IPS-18c (cell line): ENCODE results near the gene TCFL5.

ENCODE experiments used
- H3K4me3 ChIP-seq: 2 replicates; pipeline ENCODE4 v1.7.0; 2013; ENCODE audit warnings: low read depth, mild to moderate bottlenecking, low read length, moderate library complexity; ENCODE audit not compliant: insufficient read depth
- H3K9me3 ChIP-seq: one replicate; pipeline ENCODE4 v1.6.1; 2013; ENCODE audit warnings: mild to moderate bottlenecking, low read length, moderate library complexity; ENCODE audit not compliant: control insufficient read depth, insufficient read depth

Gene TCFL5

GRCh38 chr20:62846166-62846890 lies 15.3 kb downstream of the TCFL5 start:
- Histone ChIP-seq H3K4me3 (no peak overlapping the region), H3K9me3 (no peaks in the 10 kb centered on the region)

DNA sequence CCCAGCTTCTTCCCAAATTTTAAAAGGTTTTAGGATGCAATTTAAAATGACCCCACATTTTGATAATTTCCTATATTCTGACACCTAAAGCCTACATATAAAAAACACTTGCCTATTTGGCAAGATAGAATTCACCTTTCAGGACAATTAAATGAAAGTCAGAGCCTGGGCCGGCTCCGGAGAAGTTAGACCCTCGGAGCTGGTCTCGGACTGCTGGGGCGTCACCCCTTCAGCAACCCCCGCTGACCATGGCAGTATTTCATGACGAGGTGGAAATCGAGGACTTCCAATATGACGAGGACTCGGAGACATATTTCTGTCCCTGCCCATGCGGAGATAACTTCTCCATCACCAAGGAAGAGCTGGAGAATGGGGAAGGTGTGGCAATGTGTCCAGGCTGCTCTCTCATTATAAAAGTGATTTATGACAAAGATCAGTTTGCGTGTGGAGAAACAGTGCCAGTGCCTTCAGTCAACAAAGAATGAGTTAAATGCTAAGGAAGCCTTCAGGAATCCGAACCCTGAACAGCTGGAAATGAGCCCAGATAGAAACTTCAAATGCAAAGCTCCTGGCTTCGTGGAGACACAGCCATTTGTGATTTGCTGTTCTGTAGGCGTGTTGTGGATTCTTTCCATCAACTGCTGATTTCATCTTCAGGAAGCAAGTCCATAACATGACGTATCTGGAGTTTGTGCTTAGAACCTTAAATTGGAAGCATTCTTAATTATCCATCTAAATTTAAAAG lies 16.0 kb downstream of the TCFL5 start:
- H3K4me3 ChIP-seq: no peak overlapping the region

DNA sequence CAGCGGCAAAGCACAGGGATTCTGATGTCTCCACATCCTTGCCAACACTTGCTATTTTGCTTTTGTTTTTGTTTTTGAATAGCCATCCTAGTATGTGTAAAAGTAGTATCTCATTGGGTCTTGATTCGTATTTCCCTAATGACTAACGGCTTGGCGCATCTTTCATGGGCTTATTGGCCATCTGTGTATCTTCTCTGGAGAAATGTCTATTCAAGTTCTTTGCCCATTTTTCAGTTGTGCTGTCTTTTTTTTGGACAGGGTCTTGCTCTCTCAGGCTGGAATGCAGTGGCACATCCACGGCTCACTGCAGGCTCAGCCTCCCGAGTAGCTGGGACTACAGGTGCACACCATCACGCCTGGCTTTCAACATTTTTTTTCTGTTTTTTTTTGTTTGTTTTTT lies 17.4 kb downstream of the TCFL5 start:
- no peak overlapping the region for H3K4me3 ChIP-seq
- no peaks in the 10 kb centered on the region for H3K9me3 ChIP-seq

More for the DNA sequence above, 16.0 kb downstream of the TCFL5 start:
- H3K9me3 ChIP-seq: no peaks in the 10 kb centered on the region

GRCh38 chr20:62843656-62844055 lies 18.0 kb downstream of the TCFL5 start:
- H3K9me3 ChIP-seq: no peaks in the 10 kb centered on the region
- no peak overlapping the region for H3K4me3 ChIP-seq

GRCh38 chr20:62841705-62842212 lies 19.9 kb downstream of the TCFL5 start:
- Histone ChIP-seq H3K9me3 (no peaks in the 10 kb centered on the region), H3K4me3 (no peak overlapping the region)

DNA sequence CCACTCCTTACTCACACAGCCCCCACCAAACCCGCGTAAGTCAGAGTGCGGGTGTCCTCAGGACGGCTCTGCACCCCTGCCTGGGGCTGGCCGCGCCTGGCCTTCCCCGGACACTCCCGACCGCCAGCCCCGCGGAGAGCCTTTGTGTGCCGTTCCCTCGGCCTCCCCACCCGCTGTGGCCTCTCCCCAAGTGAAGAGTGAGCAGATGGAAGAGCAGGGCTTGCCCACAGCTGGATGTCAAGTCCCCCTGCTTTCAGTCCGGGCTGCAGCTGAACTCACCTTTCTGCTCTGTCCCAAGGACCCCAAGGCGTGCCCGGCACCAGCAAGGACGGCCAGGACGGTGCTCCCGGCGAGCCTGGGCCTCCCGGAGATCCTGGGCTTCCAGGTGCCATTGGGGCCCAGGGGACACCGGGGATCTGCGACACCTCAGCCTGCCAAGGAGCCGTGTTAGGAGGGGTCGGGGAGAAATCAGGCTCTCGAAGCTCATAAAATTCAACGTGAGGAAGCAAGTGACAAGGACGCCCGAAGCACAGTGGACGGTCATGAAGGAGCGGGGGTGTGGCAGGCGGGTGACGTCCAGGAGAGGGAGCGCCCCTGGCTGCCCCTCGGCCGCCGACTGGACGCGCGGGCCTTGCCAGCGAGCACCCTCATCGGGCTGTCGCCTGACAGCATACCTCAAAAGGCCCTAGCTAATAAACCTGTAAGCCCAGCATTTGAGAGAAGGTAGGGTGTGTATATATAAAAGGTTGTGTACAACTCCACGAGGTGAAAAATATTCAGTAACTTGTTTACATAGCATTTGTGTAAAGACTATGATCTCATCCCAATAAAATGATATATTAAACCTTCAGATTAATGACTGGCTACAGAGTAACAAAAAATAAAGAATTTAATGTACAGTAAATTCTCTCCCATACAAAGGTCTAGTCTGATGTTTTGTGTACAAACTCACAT lies 21.1 kb downstream of the TCFL5 start:
- Histone ChIP-seq H3K4me3 (no peak overlapping the region), H3K9me3 (no peaks in the 10 kb centered on the region)

GRCh38 chr20:62839816-62840215 lies 21.8 kb downstream of the TCFL5 start:
- Histone ChIP-seq H3K4me3 (no peak overlapping the region), H3K9me3 (no peaks in the 10 kb centered on the region)

DNA sequence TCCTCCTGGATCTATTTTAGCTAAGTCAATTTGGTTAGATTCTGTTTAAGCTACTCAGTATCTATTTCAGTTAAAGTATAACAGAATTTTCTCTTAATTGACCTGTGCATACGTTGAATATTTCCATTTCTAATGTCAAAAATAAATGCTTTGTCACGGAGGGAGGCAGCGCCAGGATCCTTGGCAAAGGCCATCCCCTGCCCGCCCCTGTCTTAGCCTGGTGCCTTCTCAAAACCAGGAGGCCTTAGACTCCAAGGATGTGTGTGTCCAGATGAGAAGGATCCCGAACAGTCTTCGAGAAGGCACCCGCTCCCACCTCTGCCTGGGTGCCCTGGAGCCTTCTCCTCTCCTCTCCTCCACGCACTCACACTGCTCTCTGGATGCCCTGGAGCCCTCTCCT lies 22.4 kb downstream of the TCFL5 start:
- Histone ChIP-seq H3K4me3 (no peak overlapping the region), H3K9me3 (no peaks in the 10 kb centered on the region)

DNA sequence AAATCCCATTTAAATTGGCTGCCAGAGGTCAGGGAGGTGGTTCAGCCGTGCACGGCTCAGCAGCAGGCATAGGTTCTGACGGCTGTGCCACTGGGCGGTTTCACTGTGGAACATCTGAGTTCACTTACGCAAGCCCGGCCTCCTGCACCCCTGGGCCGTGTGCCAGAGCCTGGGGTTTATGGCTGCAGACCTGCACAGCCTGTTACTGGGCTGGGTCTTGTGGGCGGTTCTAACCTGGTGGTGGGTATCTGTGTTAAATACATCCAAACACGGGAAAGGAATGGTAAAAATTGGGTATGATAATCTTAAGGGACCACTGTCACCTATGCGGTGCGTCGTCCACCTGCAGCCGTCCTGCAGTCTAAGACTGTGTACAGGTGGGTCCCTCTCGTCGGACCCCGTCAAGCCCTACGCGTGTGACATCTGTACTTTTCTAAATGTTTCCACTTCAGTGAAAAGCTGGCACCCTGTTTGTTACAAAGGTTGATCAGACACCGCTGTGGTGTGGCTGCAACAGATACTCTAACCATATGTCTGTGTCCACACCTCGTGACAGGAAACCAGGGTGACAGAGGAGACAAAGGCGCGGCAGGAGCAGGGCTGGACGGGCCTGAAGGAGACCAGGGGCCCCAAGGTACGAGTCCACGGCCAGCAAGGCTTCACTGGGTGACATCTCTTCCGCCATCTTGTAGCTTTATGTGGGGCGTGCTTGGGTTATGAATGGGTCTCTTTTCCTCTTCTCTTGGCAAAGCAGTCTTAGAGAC lies 23.3 kb downstream of the TCFL5 start:
- no peak overlapping the region for H3K4me3 ChIP-seq
- no peaks in the 10 kb centered on the region for H3K9me3 ChIP-seq

DNA sequence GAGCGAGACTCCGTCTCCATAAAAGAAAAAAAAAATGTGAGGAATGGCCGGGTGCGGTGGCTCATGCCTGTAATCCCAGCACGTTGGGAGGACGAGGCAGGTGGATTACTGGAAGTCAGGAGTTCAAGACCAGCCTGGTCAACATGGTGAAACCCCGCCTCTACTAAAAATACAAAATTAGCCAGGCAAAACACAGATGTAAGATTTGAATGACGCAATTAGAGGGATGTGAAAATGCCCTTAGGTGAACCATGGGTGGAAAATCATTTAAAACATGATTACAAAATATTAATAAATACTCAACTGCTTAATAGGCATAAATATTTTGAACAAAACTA lies 23.9 kb downstream of the TCFL5 start:
- Histone ChIP-seq H3K4me3 (no peak overlapping the region), H3K9me3 (no peaks in the 10 kb centered on the region)

DNA sequence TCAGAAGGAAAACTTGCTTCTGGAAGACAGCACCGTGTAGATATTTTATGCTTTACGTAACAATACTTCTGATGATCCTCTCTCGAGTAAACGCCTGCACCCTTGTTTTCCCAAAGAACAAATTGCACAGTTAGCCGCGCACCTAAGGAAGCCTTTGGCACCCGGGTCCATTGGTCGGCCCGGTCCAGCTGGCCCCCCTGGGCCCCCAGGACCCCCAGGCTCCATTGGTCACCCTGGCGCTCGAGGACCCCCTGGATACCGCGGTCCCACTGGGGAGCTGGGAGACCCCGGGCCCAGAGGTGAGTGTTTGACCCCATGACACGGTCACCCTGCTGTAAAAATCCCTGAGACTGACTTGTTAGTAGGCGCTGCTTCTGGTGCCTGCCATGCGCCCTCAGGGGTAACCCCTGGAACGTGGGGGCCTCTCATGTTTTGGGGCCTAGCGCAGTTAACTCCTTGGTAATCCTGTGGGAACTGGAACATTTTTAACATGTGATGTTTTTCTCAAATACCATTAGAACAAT lies 24.6 kb downstream of the TCFL5 start:
- no peak overlapping the region for H3K4me3 ChIP-seq
- H3K9me3 ChIP-seq: no peaks in the 10 kb centered on the region

GRCh38 chr20:62835931-62836861 lies 25.4 kb downstream of the TCFL5 start:
- Histone ChIP-seq H3K9me3 (no peaks in the 10 kb centered on the region), H3K4me3 (no peak overlapping the region)

- Histone ChIP-seq H3K4me3 (no peak overlapping the region), H3K9me3 (no peaks in the 10 kb centered on the region)
These were observed 26.5 kb downstream of the TCFL5 start for GRCh38 chr20:62834967-62835730.

GRCh38 chr20:62832951-62833391 lies 28.7 kb downstream of the TCFL5 start:
- H3K4me3 ChIP-seq: no peak overlapping the region
- H3K9me3 ChIP-seq: no peaks in the 10 kb centered on the region
